ENCODE data around the gene IL22RA2. TPM values are rescaled to one million over a fixed set of nuclear protein-coding genes. Genes with fewer than 3 reads are reported as not detected.
A peak's percentile ranks its signal among the peaks of the same experiment; 100 is the strongest.

Gene IL22RA2
- total RNA-seq, 1 experiment from 2014 or later, result not detected

GRCh38 chr6:137192821-137193220 is 19.4 kb upstream of the IL22RA2 start:
- DNase-seq, result peak; percentile 29
- Histone ChIP-seq H3K9me2 (replicated peaks; ENCODE audit: insufficient read depth, low read length) (no peaks in the 10 kb centered on the region), H3K9me3 (ENCODE audit: low read length) (peaks cover 12% of the 10 kb centered on the region), H3K27ac (ENCODE audit: low read length) (no peak overlapping the region), H3K27me3 (ENCODE audit: low read length) (no peaks in the 10 kb centered on the region), H3K4me2 (ENCODE audit: low read depth, low read length, poor library complexity, severe bottlenecking) (no peak overlapping the region), H3K9ac (ENCODE audit: low read length) (no peak overlapping the region), H3K36me3 (ENCODE audit: insufficient read depth, low read length) (peaks cover 5% of the 10 kb centered on the region), H3K4me1 (ENCODE audit: low read length) (no peaks in the 10 kb centered on the region), H3K79me2 (ENCODE audit: low read length) (no peaks in the 10 kb centered on the region), H3K4me3 (ENCODE audit: low read length) (no peak overlapping the region), H2AFZ (ENCODE audit: low read length) (no peak overlapping the region), H4K20me1 (ENCODE audit: insufficient read depth, low read depth, low read length) (no peaks in the 10 kb centered on the region)

GRCh38 chr6:137191670-137192069 is 18.2 kb upstream of the IL22RA2 start:
- H2AFZ ChIP-seq (ENCODE audit: low read length), result no peak overlapping the region
- no peak overlapping the region for H3K27ac ChIP-seq (ENCODE audit: low read length)
- H3K36me3 ChIP-seq (ENCODE audit: insufficient read depth, low read length), result no peaks in the 10 kb centered on the region; the same call in 1 of the 2 replicates
- H3K4me3 ChIP-seq (ENCODE audit: low read length), result no peak overlapping the region
- no peak for DNase-seq
- H3K79me2 ChIP-seq (ENCODE audit: low read length), result no peaks in the 10 kb centered on the region
- no peaks in the 10 kb centered on the region for H4K20me1 ChIP-seq (ENCODE audit: insufficient read depth, low read depth, low read length)
- peaks cover 15% of the 10 kb centered on the region for H3K9me3 ChIP-seq (ENCODE audit: low read length)
- H3K4me1 ChIP-seq (ENCODE audit: low read length), result no peaks in the 10 kb centered on the region
- H3K4me2 ChIP-seq (ENCODE audit: low read depth, low read length, poor library complexity, severe bottlenecking), result no peak overlapping the region
- H3K9me2 ChIP-seq (replicated peaks; ENCODE audit: insufficient read depth, low read length), result no peaks in the 10 kb centered on the region
- no peaks in the 10 kb centered on the region for H3K27me3 ChIP-seq (ENCODE audit: low read length)
- H3K9ac ChIP-seq (ENCODE audit: low read length), result no peak overlapping the region

- no peak overlapping the region for H3K4me3 ChIP-seq (ENCODE audit: low read length)
- H3K27ac ChIP-seq (ENCODE audit: low read length), result no peak overlapping the region
- H3K79me2 ChIP-seq (ENCODE audit: low read length), result no peaks in the 10 kb centered on the region
- no peak for DNase-seq
- H3K4me2 ChIP-seq (ENCODE audit: low read depth, low read length, poor library complexity, severe bottlenecking), result no peak overlapping the region
- peaks cover 15% of the 10 kb centered on the region for H3K9me3 ChIP-seq (ENCODE audit: low read length)
- no peaks in the 10 kb centered on the region for H3K9me2 ChIP-seq (replicated peaks; ENCODE audit: insufficient read depth, low read length)
- H3K9ac ChIP-seq (ENCODE audit: low read length), result no peak overlapping the region
- no peaks in the 10 kb centered on the region; the same call in 1 of the 2 replicates for H3K27me3 ChIP-seq (ENCODE audit: low read length)
- no peak overlapping the region for H2AFZ ChIP-seq (ENCODE audit: low read length)
- no peaks in the 10 kb centered on the region for H3K4me1 ChIP-seq (ENCODE audit: low read length)
- H4K20me1 ChIP-seq (ENCODE audit: insufficient read depth, low read depth, low read length), result no peaks in the 10 kb centered on the region
- no peaks in the 10 kb centered on the region for H3K36me3 ChIP-seq (ENCODE audit: insufficient read depth, low read length)
Measured at GRCh38 chr6:137191236-137191635, 17.8 kb upstream of the IL22RA2 start.

GRCh38 chr6:137190583-137191094 is 17.2 kb upstream of the IL22RA2 start:
- Histone ChIP-seq H3K27me3 (ENCODE audit: low read length) (no peaks in the 10 kb centered on the region; the same call in 1 of the 2 replicates), H3K27ac (ENCODE audit: low read length) (no peak overlapping the region), H2AFZ (ENCODE audit: low read length) (no peak overlapping the region), H3K4me3 (ENCODE audit: low read length) (no peak overlapping the region), H3K79me2 (ENCODE audit: low read length) (no peaks in the 10 kb centered on the region), H3K4me2 (ENCODE audit: low read depth, low read length, poor library complexity, severe bottlenecking) (no peak overlapping the region), H3K9me3 (ENCODE audit: low read length) (peaks cover 15% of the 10 kb centered on the region), H3K4me1 (ENCODE audit: low read length) (no peaks in the 10 kb centered on the region), H4K20me1 (ENCODE audit: insufficient read depth, low read depth, low read length) (no peaks in the 10 kb centered on the region), H3K36me3 (ENCODE audit: insufficient read depth, low read length) (no peaks in the 10 kb centered on the region), H3K9ac (ENCODE audit: low read length) (no peak overlapping the region), H3K9me2 (replicated peaks; ENCODE audit: insufficient read depth, low read length) (no peaks in the 10 kb centered on the region)
- peak; percentile 29 for DNase-seq

GRCh38 chr6:137188855-137189254 is 15.4 kb upstream of the IL22RA2 start:
- Histone ChIP-seq H2AFZ (ENCODE audit: low read length) (no peak overlapping the region), H3K4me3 (ENCODE audit: low read length) (no peak overlapping the region), H3K27ac (ENCODE audit: low read length) (no peak overlapping the region), H3K27me3 (ENCODE audit: low read length) (no peaks in the 10 kb centered on the region; the same call in 1 of the 2 replicates), H3K9ac (ENCODE audit: low read length) (no peak overlapping the region), H3K79me2 (ENCODE audit: low read length) (no peaks in the 10 kb centered on the region), H3K4me2 (ENCODE audit: low read depth, low read length, poor library complexity, severe bottlenecking) (no peak overlapping the region), H3K36me3 (ENCODE audit: insufficient read depth, low read length) (no peaks in the 10 kb centered on the region), H3K9me2 (replicated peaks; ENCODE audit: insufficient read depth, low read length) (no peaks in the 10 kb centered on the region), H4K20me1 (ENCODE audit: insufficient read depth, low read depth, low read length) (no peaks in the 10 kb centered on the region), H3K9me3 (ENCODE audit: low read length) (peaks cover 27% of the 10 kb centered on the region), H3K4me1 (ENCODE audit: low read length) (no peaks in the 10 kb centered on the region)
- peak; percentile 74 for DNase-seq

- no peak overlapping the region for H3K27ac ChIP-seq (ENCODE audit: low read length)
- no peak overlapping the region for H3K9ac ChIP-seq (ENCODE audit: low read length)
- H2AFZ ChIP-seq (ENCODE audit: low read length), result no peak overlapping the region
- peaks cover 47% of the 10 kb centered on the region for H3K9me3 ChIP-seq (ENCODE audit: low read length)
- H3K79me2 ChIP-seq (ENCODE audit: low read length), result no peaks in the 10 kb centered on the region
- H4K20me1 ChIP-seq (ENCODE audit: insufficient read depth, low read depth, low read length), result no peaks in the 10 kb centered on the region
- H3K9me2 ChIP-seq (replicated peaks; ENCODE audit: insufficient read depth, low read length), result no peaks in the 10 kb centered on the region
- H3K4me2 ChIP-seq (ENCODE audit: low read depth, low read length, poor library complexity, severe bottlenecking), result no peak overlapping the region
- DNase-seq, result no peak
- H3K4me3 ChIP-seq (ENCODE audit: low read length), result no peak overlapping the region
- no peaks in the 10 kb centered on the region for H3K36me3 ChIP-seq (ENCODE audit: insufficient read depth, low read length)
- H3K27me3 ChIP-seq (ENCODE audit: low read length), result no peaks in the 10 kb centered on the region; the same call in 1 of the 2 replicates
- H3K4me1 ChIP-seq (ENCODE audit: low read length), result no peaks in the 10 kb centered on the region
Measured at GRCh38 chr6:137185290-137185689, 11.8 kb upstream of the IL22RA2 start.

- H3K27me3 ChIP-seq (ENCODE audit: low read length), result no peaks in the 10 kb centered on the region; the same call in 1 of the 2 replicates
- H3K4me1 ChIP-seq (ENCODE audit: low read length), result no peaks in the 10 kb centered on the region
- no peaks in the 10 kb centered on the region for H3K36me3 ChIP-seq (ENCODE audit: insufficient read depth, low read length)
- H4K20me1 ChIP-seq (ENCODE audit: insufficient read depth, low read depth, low read length), result no peaks in the 10 kb centered on the region
- H3K9ac ChIP-seq (ENCODE audit: low read length), result no peak overlapping the region
- no peaks in the 10 kb centered on the region for H3K9me2 ChIP-seq (replicated peaks; ENCODE audit: insufficient read depth, low read length)
- no peak for DNase-seq
- no peak overlapping the region for H3K4me3 ChIP-seq (ENCODE audit: low read length)
- H3K27ac ChIP-seq (ENCODE audit: low read length), result no peak overlapping the region
- H2AFZ ChIP-seq (ENCODE audit: low read length), result no peak overlapping the region
- H3K4me2 ChIP-seq (ENCODE audit: low read depth, low read length, poor library complexity, severe bottlenecking), result no peak overlapping the region
- no peaks in the 10 kb centered on the region for H3K79me2 ChIP-seq (ENCODE audit: low read length)
- H3K9me3 ChIP-seq (ENCODE audit: low read length), result peaks cover 35% of the 10 kb centered on the region
Measured at GRCh38 chr6:137182654-137183073, 9.2 kb upstream of the IL22RA2 start.

- Histone ChIP-seq H3K9ac (ENCODE audit: low read length) (no peak overlapping the region), H2AFZ (ENCODE audit: low read length) (no peak overlapping the region), H3K79me2 (ENCODE audit: low read length) (no peaks in the 10 kb centered on the region), H3K4me3 (ENCODE audit: low read length) (no peak overlapping the region), H3K9me2 (replicated peaks; ENCODE audit: insufficient read depth, low read length) (no peaks in the 10 kb centered on the region), H3K27ac (ENCODE audit: low read length) (no peak overlapping the region), H3K4me2 (ENCODE audit: low read depth, low read length, poor library complexity, severe bottlenecking) (no peak overlapping the region), H3K9me3 (ENCODE audit: low read length) (peaks cover 35% of the 10 kb centered on the region), H3K36me3 (ENCODE audit: insufficient read depth, low read length) (no peaks in the 10 kb centered on the region), H3K27me3 (ENCODE audit: low read length) (no peaks in the 10 kb centered on the region; the same call in 1 of the 2 replicates), H3K4me1 (ENCODE audit: low read length) (peaks cover under 1% of the 10 kb centered on the region; the same call in 1 of the 2 replicates), H4K20me1 (ENCODE audit: insufficient read depth, low read depth, low read length) (no peaks in the 10 kb centered on the region)
- DNase-seq, result no peak
Measured at GRCh38 chr6:137181891-137182653, 8.6 kb upstream of the IL22RA2 start.

Data from Karpas-422 (cell line).